Liver (tissue), 9 donors: ENCODE measurements around the gene INSR. TPM values are rescaled to one million over a fixed set of nuclear protein-coding genes. Genes with fewer than 3 reads are reported as not detected.
A peak's percentile ranks its signal among the peaks of the same experiment; 100 is the strongest.

Experiments
- DNase-seq: peaks from one replicate; pipeline ENCODE4 v3.0.0-alpha.2; 2017; ENCODE audit warnings: low spot score
- H3K27ac ChIP-seq, 2 donors: one replicate each; pipeline ENCODE4 v1.7.0; 2013; ENCODE audit warnings: inconsistent platforms in 2 of 2, low read length in 2 of 2, control low read depth in 1 of 2, low read depth in 1 of 2, mild to moderate bottlenecking in 1 of 2
- H3K27me3 ChIP-seq, 4 donors: one replicate each; pipeline versions ENCODE4 v1.6.1 to v1.7.0; 2013; ENCODE audit warnings: low read length in 3 of 4, inconsistent platforms in 1 of 4, mild to moderate bottlenecking in 1 of 4, moderate library complexity in 1 of 4; ENCODE audit not compliant: control insufficient read depth in 4 of 4, insufficient read depth in 4 of 4
- H3K36me3 ChIP-seq, 4 donors: one replicate each; pipeline versions ENCODE4 v1.6.1 to v1.7.0; 2013; ENCODE audit warnings: low read length in 3 of 4, mild to moderate bottlenecking in 3 of 4, low read depth in 1 of 4, moderate library complexity in 1 of 4; ENCODE audit not compliant: control insufficient read depth in 4 of 4, insufficient read depth in 3 of 4
- H3K4me1 ChIP-seq, 4 donors: one replicate each; pipeline versions ENCODE4 v1.6.1 to v1.7.0; 2013; ENCODE audit warnings: low read length in 3 of 4, mild to moderate bottlenecking in 3 of 4, moderate library complexity in 1 of 4; ENCODE audit not compliant: control insufficient read depth in 4 of 4, insufficient read depth in 4 of 4
- H3K4me3 ChIP-seq, 3 donors: one replicate each; pipeline versions ENCODE4 v1.6.1 to v1.7.0; 2013; ENCODE audit warnings: low read length in 3 of 3, control low read depth in 1 of 3, low read depth in 1 of 3, mild to moderate bottlenecking in 1 of 3
- H3K9ac ChIP-seq, 2 donors: one replicate each; pipeline ENCODE4 v1.7.0; 2013; ENCODE audit warnings: low read length in 2 of 2, mild to moderate bottlenecking in 2 of 2, moderate library complexity in 2 of 2, control low read depth in 1 of 2, low read depth in 1 of 2
- H3K9me3 ChIP-seq, 4 donors: one replicate each; pipeline versions ENCODE4 v1.6.1 to v1.7.0; 2013; ENCODE audit warnings: low read length in 3 of 4; ENCODE audit not compliant: control insufficient read depth in 4 of 4
- ATF3 ChIP-seq: IDR thresholded peaks from 2 replicates; pipeline ENCODE4 v1.6.1; 2016; ENCODE audit warnings: antibody characterized with exemption
- CTCF ChIP-seq: fragments of 150-350 bp; IDR thresholded peaks from 2 replicates; pipeline ENCODE4 v1.5.1; 2017; ENCODE audit warnings: improper control_type of control experiment, low read depth, low read length; ENCODE audit not compliant: missing input control
- EGR1 ChIP-seq, 2 donors: IDR thresholded peaks; 2 replicates each; pipeline ENCODE4 v1.6.1; 2016 to 2018; ENCODE audit warnings: antibody characterized with exemption in 2 of 2, low read depth in 2 of 2
- FOXA1 ChIP-seq: IDR thresholded peaks from 2 replicates; pipeline ENCODE4 v1.6.1; 2016; ENCODE audit warnings: antibody characterized with exemption
- FOXA2 ChIP-seq: IDR thresholded peaks from 2 replicates; pipeline ENCODE4 v1.6.1; 2016; ENCODE audit warnings: antibody characterized with exemption
- HNF4G ChIP-seq: IDR thresholded peaks from 2 replicates; pipeline ENCODE4 v1.6.1; 2016; ENCODE audit warnings: antibody characterized with exemption
- MAX ChIP-seq: IDR thresholded peaks from 2 replicates; pipeline ENCODE4 v1.6.1; 2016; ENCODE audit warnings: antibody characterized with exemption
- RAD21 ChIP-seq, 2 donors: IDR thresholded peaks; 2 replicates each; pipeline ENCODE4 v1.6.1; 2016; ENCODE audit warnings: antibody characterized with exemption in 2 of 2, mild to moderate bottlenecking in 2 of 2
- SP1 ChIP-seq: IDR thresholded peaks from 2 replicates; pipeline ENCODE4 v1.6.1; 2018; ENCODE audit warnings: antibody characterized with exemption, mild to moderate bottlenecking
- TAF1 ChIP-seq: conservative IDR thresholded peaks from 2 replicates; pipeline ENCODE4 v1.6.1; 2016; ENCODE audit warnings: antibody characterized with exemption, mild to moderate bottlenecking
- YY1 ChIP-seq: IDR thresholded peaks from 2 replicates; pipeline ENCODE4 v1.6.1; 2016; ENCODE audit warnings: antibody characterized with exemption, mild to moderate bottlenecking
- ZBTB33 ChIP-seq: IDR thresholded peaks from 2 replicates; pipeline ENCODE4 v1.6.1; 2016; ENCODE audit warnings: antibody characterized with exemption
- WGBS: extraction: QIAGEN DNeasy Blood & Tissue Kit; methylation state at CpG from one replicate; pipeline ENCODE4 v1.1.7; 2013; 5-methylcytosine and 5-hydroxymethylcytosine counted together
- polyA plus RNA-seq, 2 donors: library from polyadenylated mRNA; stranded (reverse) in 1 of 2; unstranded in 1 of 2; fragments of 200-250 nt in 1 of 2; fragments of >200 nt in 1 of 2; fragmentation: Nextera tagmentation in 1 of 2; extraction: Ambion mirVana in 1 of 2; gene quantifications; one replicate each; pipeline versions ENCODE4 v1.2.1 to v1.2.3, GENCODE V29; 2013 to 2015
- total RNA-seq, 2 donors: library from RNA; depleted of rRNA; stranded (reverse); fragments of >200 nt; gene quantifications; one replicate each; pipeline ENCODE4 v1.2.3, GENCODE V29; 2014
- donor health status: healthy.
- donor health status: healthy.
- donor health status: healthy.
- donor health status: healthy.
- donor health status: healthy.

Gene INSR
- total and polyA plus RNA-seq, 4 donors: 16.5 to 97.5 (median 50.8) TPM

GRCh38 chr19:7083076-7083956 is 210.9 kb downstream of the INSR start:
- H3K4me3 ChIP-seq: peak overlapping the region in 2 of 3 donors; percentile 44 to 73
- DNase-seq: no peak

GRCh38 chr19:7078008-7078407 is 216.2 kb downstream of the INSR start:
- H3K4me3 ChIP-seq: no peak overlapping the region
- no peak for TF ChIP-seq YY1
- no peak for TF ChIP-seq ATF3
- TF ChIP-seq TAF1: no peak
- no peak for TF ChIP-seq FOXA2
- no peak for TF ChIP-seq HNF4G
- H3K9ac ChIP-seq: no peak overlapping the region
- WGBS: 98% methylated on average over 2 of the region's 2 CpGs
- H3K4me1 ChIP-seq: no peaks in the 10 kb centered on the region
- H3K27ac ChIP-seq: no peak overlapping the region
- H3K27me3 ChIP-seq: no peaks in the 10 kb centered on the region
- no peak for DNase-seq
- H3K9me3 ChIP-seq: peaks cover 30 to 87% (median 54%) of the 10 kb centered on the region in 4 donors
- peaks cover 59 to 93% (median 87%) of the 10 kb centered on the region in 4 donors for H3K36me3 ChIP-seq

More at GRCh38 chr19:7083076-7083956, 210.9 kb downstream of the INSR start:
- Histone ChIP-seq H3K9ac (no peak overlapping the region), H3K36me3 (peaks cover 37 to 63% (median 61%) of the 10 kb centered on the region in 4 donors), H3K4me1 (no peaks in the 10 kb centered on the region), H3K27ac (no peak overlapping the region), H3K9me3 (peaks cover 59 to 97% (median 65%) of the 10 kb centered on the region in 4 donors), H3K27me3 (no peaks in the 10 kb centered on the region)
- TF ChIP-seq EGR1 (IDR thresholded peaks at IDR 0.05; ENCODE audit: low read depth in 2 of 2): no peak
- TF ChIP-seq ATF3: no peak
- TF ChIP-seq FOXA1: no peak
- no peak for TF ChIP-seq TAF1
- TF ChIP-seq RAD21 (IDR thresholded peaks at IDR 0.05): no peak
- no peak for TF ChIP-seq CTCF
- TF ChIP-seq FOXA2: no peak
- TF ChIP-seq ZBTB33: no peak
- no peak for TF ChIP-seq MAX
- TF ChIP-seq SP1: no peak
- WGBS: 98% methylated on average over 15 of the region's 15 CpGs
